K562 (cell line): ENCODE data around the gene UNKL. TPM values are rescaled to one million over a fixed set of nuclear protein-coding genes. Genes with fewer than 3 reads are reported as not detected.

Source experiments
- ARID3A ChIP-seq: IDR thresholded peaks from 2 replicates; pipeline ENCODE4 v1.6.1; 2012; ENCODE audit warnings: low read depth, low read length, improper control_type of control experiment, borderline replicate concordance
- ATF3 ChIP-seq, 2 experiments: fragments of 450-650 bp in 1 of 2; sonication (generic) in 1 of 2; formaldehyde crosslinking in 1 of 2; IDR thresholded peaks in 1 of 2; conservative IDR thresholded peaks in 1 of 2; 2 replicates each; pipeline versions ENCODE4 v1.6.1 to v1.8.1; 2016 to 2023; ENCODE audit warnings: mild to moderate bottlenecking in 2 of 2, moderate library complexity in 2 of 2, inconsistent platforms in 1 of 2, missing genetic modification reagents in 1 of 2
- CXXC5 ChIP-seq: fragments of 250-450 bp; sonication (Bioruptor Pico); IDR thresholded peaks from 2 replicates; pipeline ENCODE4 v1.8.0; 2022; ENCODE audit warnings: inconsistent platforms, mild to moderate bottlenecking, moderate library complexity
- E2F1 ChIP-seq: sonication (generic); formaldehyde crosslinking; IDR thresholded peaks from 2 replicates; pipeline ENCODE4 v1.8.1; 2023; ENCODE audit warnings: mild to moderate bottlenecking, missing genetic modification reagents, moderate library complexity
- ETV6 ChIP-seq, 3 experiments: fragments of 150-350 bp in 1 of 3; sonication (generic) in 1 of 3; formaldehyde crosslinking in 1 of 3; IDR thresholded peaks; 2 replicates each; pipeline versions ENCODE4 v1.6.1 to v1.8.0; 2014 to 2022; ENCODE audit warnings: borderline replicate concordance in 2 of 3, low read depth in 2 of 3, antibody characterized with exemption in 1 of 3, low read length in 1 of 3, mild to moderate bottlenecking in 1 of 3, missing genetic modification reagents in 1 of 3
- FOXP4 ChIP-seq: sonication (generic); formaldehyde crosslinking; IDR thresholded peaks from 2 replicates; pipeline ENCODE4 v1.8.0; 2022; ENCODE audit warnings: mild to moderate bottlenecking, missing genetic modification reagents, borderline replicate concordance
- JUNB ChIP-seq: fragments of 450-650 bp; formaldehyde crosslinking; conservative IDR thresholded peaks from 2 replicates; pipeline ENCODE4 v1.4.0; 2020; ENCODE audit warnings: mild to moderate bottlenecking
- JUND ChIP-seq, 2 experiments: IDR thresholded peaks; 2 replicates in 1 of 2; 3 replicates in 1 of 2; pipeline ENCODE4 v1.6.1; 2011; ENCODE audit warnings: borderline replicate concordance in 2 of 2, low read depth in 2 of 2, low read length in 2 of 2, improper control_type of control experiment in 1 of 2, missing biosample characterization in 1 of 2, missing genetic modification characterization in 1 of 2, missing genetic modification reagents in 1 of 2
- NONO ChIP-seq, 2 experiments: fragments of 200-400 bp in 1 of 2; fragments of 450-650 bp in 1 of 2; formaldehyde crosslinking in 1 of 2; IDR thresholded peaks; 2 replicates each; pipeline ENCODE4 v1.6.1; 2017; ENCODE audit warnings: low read depth in 2 of 2, mild to moderate bottlenecking in 2 of 2, moderate library complexity in 2 of 2, low read length in 1 of 2
- PURB ChIP-seq: sonication (generic); formaldehyde crosslinking; IDR thresholded peaks from 2 replicates; pipeline ENCODE4 v1.9.0; 2021; ENCODE audit warnings: low read depth, mild to moderate bottlenecking, missing genetic modification reagents
- RBBP5 ChIP-seq: fragments of 200-600 bp; sonication (generic); IDR thresholded peaks from 2 replicates; pipeline ENCODE4 v1.6.1; 2012; ENCODE audit warnings: borderline replicate concordance, mild to moderate bottlenecking, low read length, control low read depth, inconsistent platforms; ENCODE audit not compliant: insufficient read depth, poor library complexity, severe bottlenecking
- RBFOX2 ChIP-seq: fragments of 200-400 bp; formaldehyde crosslinking; IDR thresholded peaks from 2 replicates; pipeline ENCODE4 v1.6.1; 2017; ENCODE audit warnings: low read depth, mild to moderate bottlenecking, low read length, moderate library complexity
- SUPT5H ChIP-seq: fragments of 450-650 bp; IDR thresholded peaks from 2 replicates; pipeline ENCODE4 v1.6.1; 2016
- TRIM28 ChIP-seq: fragments of 450-650 bp; IDR thresholded peaks from 2 replicates; pipeline ENCODE4 v1.6.1; 2017
- ZBTB43 ChIP-seq: sonication (generic); formaldehyde crosslinking; IDR thresholded peaks from 2 replicates; pipeline ENCODE4 v1.8.0; 2023; ENCODE audit warnings: mild to moderate bottlenecking, missing genetic modification reagents
- ZNF143 ChIP-seq: sonication (generic); formaldehyde crosslinking; IDR thresholded peaks from 2 replicates; pipeline ENCODE4 v1.9.0; 2022; ENCODE audit warnings: mild to moderate bottlenecking, missing genetic modification reagents
- polyA plus RNA-seq, 8 experiments: library from polyadenylated mRNA; depleted of rRNA in 4 of 8; stranded (reverse) in 5 of 8; unstranded in 3 of 8; fragments of >200 nt; fragmentation: Nextera tagmentation in 2 of 8; fragmentation: Illumina TruSeq in 1 of 8; extraction: Ambion mirVana in 2 of 8; extraction: Trizol in 1 of 8; gene quantifications; 2 replicates each; pipeline versions ENCODE4 v1.2.1 to v1.2.3, GENCODE V29; 2011 to 2014; ENCODE audit warnings: inconsistent platforms in 1 of 8, missing spikeins in 1 of 8
- total RNA-seq, 7 experiments: library from RNA; depleted of rRNA in 6 of 7; stranded (reverse); fragments of >200 nt in 6 of 7; fragmentation: Illumina TruSeq in 2 of 7; extraction: Trizol in 2 of 7; gene quantifications; 2 replicates each; pipeline versions ENCODE4 v1.2.1 to v1.2.3, GENCODE V29; 2011 to 2021; ENCODE audit warnings: low replicate concordance in 1 of 7

The UNKL gene
- total and polyA plus RNA-seq, 9 of the 15 experiments (the other 6 are each of a cell fraction or from before 2014, with no cell fraction given): 0.37 to 30.2 (median 5.1) TPM

GRCh38 chr16:1413684-1414531 lies 596 bp downstream of the UNKL start (continued):
- TF ChIP-seq CXXC5 (CRISPR knock-in tag): peak; percentile 60
- no peak for TF ChIP-seq ATF3 (IDR thresholded peaks at IDR 0.05)
- TF ChIP-seq ATF3 (CRISPR knock-in tag; conservative IDR thresholded peaks at IDR 0.05): no peak
- peak; percentile 32; the same call in 1 of the 2 replicates for TF ChIP-seq TRIM28
- TF ChIP-seq ARID3A: no peak
- TF ChIP-seq JUND (IDR thresholded peaks at IDR 0.05; ENCODE audit: borderline replicate concordance, low read depth, low read length): no peak
- no peak for TF ChIP-seq JUND (tag; IDR thresholded peaks at IDR 0.05; ENCODE audit: borderline replicate concordance, low read depth, low read length)
- no peak for TF ChIP-seq RBBP5
- peak; percentile 38; the same call in 1 of the 2 replicates for TF ChIP-seq ZNF143 (CRISPR knock-in tag)
- TF ChIP-seq E2F1 (CRISPR knock-in tag): peak; percentile 13; the same call in 1 of the 2 replicates
- TF ChIP-seq JUNB (CRISPR knock-in tag): 0 out of 2 replicates have a peak, but pooled peaks have one; percentile 37
- TF ChIP-seq RBFOX2: peak; percentile 67
- TF ChIP-seq FOXP4 (CRISPR knock-in tag): 0 out of 2 replicates have a peak, but pooled peaks have one; percentile 66
- no peak for TF ChIP-seq PURB (CRISPR knock-in tag)
- no peak for TF ChIP-seq ZBTB43 (CRISPR knock-in tag)
- no peak for TF ChIP-seq SUPT5H
- 0 out of 4 replicates have a peak, but pooled peaks of 1 of the 2 experiments have one; percentile 59 for TF ChIP-seq NONO (IDR thresholded peaks at IDR 0.05; ENCODE audit: low read depth in 2 of 2, low read length in 1 of 2)
- TF ChIP-seq ETV6 (IDR thresholded peaks at IDR 0.05; ENCODE audit: borderline replicate concordance in 1 of 2, low read depth in 2 of 2, low read length in 1 of 2): no peak
- no peak for TF ChIP-seq ETV6 (CRISPR knock-in tag; IDR thresholded peaks at IDR 0.05; ENCODE audit: borderline replicate concordance)
